ENCODE data around the gene VPS18. TPM values are rescaled to one million over a fixed set of nuclear protein-coding genes. Genes with fewer than 3 reads are reported as not detected.

VPS18 gene
- total RNA-seq, 1 experiment from 2014 or later: 20.5 TPM

DNA sequence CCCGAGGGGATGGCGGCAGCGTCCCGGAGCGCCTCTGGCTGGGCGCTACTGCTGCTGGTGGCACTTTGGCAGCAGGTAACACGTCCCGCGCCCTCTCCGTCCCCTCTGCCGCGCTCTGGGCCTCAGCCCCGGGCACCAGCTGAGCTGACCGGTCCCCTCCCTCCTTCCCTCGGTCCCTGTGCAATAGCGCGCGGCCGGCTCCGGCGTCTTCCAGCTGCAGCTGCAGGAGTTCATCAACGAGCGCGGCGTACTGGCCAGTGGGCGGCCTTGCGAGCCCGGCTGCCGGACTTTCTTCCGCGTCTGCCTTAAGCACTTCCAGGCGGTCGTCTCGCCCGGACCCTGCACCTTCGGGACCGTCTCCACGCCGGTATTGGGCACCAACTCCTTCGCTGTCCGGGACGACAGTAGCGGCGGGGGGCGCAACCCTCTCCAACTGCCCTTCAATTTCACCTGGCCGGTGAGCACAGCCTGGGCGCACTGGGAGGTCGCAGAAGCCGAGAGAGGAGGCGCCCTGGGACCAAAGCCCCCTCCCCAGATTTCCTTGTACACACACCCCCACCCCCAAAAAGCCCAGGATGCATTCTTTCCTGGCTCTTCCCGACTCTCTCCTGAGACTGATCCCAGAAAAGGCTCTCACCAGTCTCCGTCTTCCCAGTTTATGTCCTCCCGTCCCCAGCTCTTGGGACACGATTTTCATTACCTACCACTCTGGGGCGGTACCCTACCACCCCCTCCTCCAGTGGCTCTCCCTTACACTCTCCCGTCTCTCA is 35.6 kb downstream of the VPS18 start:
- DNase-seq (ENCODE audit: low read depth): no peak

DNA sequence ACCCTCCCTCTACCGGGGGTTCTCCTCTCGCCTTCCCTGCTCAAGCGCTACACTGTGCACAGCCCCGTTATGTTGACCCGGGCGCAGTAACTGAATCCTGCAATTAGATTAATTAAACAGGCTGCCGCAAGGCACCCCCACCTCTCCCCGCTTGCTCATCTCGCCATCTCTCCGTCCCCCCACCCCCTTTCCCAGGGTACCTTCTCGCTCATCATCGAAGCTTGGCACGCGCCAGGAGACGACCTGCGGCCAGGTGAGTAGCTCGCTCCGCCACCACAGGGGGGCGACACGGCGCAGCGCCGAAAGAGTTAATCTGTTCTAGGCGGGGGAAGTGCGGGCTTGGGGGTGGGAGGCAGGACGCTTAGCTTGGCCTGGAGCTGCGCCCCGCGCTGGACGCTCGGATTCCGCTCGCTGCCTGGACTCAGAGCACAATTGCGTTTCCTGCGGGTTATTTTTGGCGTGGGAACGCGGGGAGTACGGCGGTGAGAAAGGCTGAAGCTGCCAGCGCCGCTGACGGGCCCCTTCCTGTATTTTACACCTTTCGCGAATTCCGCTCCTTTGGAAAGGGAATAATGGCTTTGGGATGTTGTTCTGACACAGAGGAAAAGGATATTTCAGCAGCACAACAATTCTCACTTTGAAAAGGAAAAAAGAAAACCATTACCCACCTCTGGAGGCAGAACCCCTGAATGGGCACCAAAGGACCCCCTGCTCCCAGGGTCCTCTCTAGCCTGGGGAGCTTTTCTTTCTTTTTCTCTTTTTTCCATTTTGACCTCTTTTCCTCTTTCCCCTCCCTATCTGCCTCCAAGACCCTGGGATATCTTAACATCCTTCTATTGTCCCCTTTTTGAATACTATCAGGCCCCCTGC is 36.4 kb downstream of the VPS18 start:
- DNase-seq (ENCODE audit: low read depth): peak; percentile 30

More for the DNA sequence above, 35.6 kb downstream of the VPS18 start:
- in situ Hi-C loops (cut with HindIII; ENCODE audit: low pct_unique_long_range_greater_than_20kb, low sequenced_read_pairs): no loop called here

DNA sequence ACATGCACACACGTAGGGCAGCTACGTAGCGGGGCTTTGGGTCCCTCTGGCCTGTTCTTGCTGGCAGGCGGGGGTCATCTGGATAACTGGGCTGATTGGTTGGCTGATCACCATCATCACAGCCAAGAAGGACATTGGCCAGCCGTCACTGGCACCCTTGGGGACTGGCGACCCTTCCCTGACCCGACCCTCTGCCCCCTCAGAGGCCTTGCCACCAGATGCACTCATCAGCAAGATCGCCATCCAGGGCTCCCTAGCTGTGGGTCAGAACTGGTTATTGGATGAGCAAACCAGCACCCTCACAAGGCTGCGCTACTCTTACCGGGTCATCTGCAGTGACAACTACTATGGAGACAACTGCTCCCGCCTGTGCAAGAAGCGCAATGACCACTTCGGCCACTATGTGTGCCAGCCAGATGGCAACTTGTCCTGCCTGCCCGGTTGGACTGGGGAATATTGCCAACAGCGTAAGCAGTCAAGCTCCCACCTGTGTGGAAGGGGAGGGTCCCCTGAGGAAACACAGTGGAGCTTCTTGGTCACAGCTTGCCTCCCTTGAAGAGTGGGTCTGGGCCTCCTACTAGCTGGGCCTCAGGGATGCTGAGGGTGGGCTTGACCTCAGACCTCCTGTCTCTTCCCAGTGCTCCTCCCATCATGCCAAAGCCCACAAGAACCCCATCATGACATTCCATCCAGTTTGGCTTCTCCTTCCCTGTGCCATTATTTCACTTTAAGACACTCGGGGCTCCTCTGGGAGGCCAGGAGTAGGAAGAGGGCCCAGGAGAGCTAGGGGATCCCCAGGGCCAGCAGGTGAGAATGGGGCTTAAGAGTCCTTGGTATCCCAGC is 37.3 kb downstream of the VPS18 start:
- in situ Hi-C loops (cut with HindIII; ENCODE audit: low pct_unique_long_range_greater_than_20kb, low sequenced_read_pairs): no loop called here
- no peak for DNase-seq (ENCODE audit: low read depth)

More for the DNA sequence above, 36.4 kb downstream of the VPS18 start:
- in situ Hi-C loops (cut with HindIII; ENCODE audit: low pct_unique_long_range_greater_than_20kb, low sequenced_read_pairs): no loop called here

DNA sequence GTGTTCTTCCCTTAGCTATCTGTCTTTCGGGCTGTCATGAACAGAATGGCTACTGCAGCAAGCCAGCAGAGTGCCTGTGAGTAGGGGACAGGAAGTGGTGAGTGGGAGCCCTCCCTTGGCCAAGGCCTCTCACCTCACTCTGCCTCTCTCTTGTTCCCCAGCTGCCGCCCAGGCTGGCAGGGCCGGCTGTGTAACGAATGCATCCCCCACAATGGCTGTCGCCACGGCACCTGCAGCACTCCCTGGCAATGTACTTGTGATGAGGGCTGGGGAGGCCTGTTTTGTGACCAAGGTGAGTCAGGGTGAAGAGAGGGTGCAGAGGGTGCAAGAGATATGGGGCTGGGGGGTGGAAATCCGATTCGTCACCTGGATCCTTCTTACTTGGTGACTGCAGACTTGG is 37.9 kb downstream of the VPS18 start:
- in situ Hi-C loops (cut with HindIII; ENCODE audit: low pct_unique_long_range_greater_than_20kb, low sequenced_read_pairs): no loop called here
- DNase-seq (ENCODE audit: low read depth): no peak

DNA sequence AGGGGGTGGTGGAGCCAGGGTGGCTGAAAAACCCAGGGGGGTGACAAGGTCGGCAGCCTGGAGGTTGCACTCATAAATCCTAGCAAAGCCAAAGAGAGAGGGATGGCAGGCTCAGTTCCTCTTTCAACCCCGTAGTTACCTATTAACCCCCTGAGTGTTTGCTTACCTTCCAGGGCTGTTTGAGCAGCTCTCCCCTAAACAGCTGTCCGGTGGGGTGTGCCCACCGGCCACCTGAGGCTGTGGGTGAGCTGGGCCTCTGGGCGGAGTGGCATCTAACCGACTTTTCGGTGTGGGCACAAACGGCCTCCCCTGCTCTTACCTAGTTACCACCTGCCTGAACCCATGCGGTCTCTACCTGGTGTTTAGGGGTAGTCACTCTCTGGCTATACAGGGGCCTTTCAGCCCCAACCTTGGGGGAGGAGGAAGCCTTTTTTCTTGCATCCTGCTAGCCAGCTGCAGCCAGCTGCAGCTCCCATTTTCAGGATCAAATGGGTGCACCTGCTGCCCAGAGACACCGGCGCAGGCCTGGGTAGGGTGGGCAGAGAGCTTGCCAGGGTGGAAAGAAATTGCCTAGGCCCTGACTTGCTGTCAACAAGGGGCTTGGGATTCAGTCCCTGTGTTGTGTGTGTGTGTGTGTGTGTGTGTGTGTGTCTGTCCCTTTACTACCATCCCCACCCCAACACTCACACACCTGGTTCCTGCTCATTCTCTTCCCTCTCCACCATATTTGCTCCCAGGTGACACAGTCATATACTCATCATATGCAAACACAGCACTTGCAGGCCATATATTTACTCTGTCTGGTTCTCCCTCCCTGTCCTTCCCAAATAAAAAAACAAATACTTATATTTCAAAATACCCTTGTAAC is 38.6 kb downstream of the VPS18 start:
- no peak for DNase-seq (ENCODE audit: low read depth)
- in situ Hi-C loops (cut with HindIII; ENCODE audit: low pct_unique_long_range_greater_than_20kb, low sequenced_read_pairs): no loop called here

DNA sequence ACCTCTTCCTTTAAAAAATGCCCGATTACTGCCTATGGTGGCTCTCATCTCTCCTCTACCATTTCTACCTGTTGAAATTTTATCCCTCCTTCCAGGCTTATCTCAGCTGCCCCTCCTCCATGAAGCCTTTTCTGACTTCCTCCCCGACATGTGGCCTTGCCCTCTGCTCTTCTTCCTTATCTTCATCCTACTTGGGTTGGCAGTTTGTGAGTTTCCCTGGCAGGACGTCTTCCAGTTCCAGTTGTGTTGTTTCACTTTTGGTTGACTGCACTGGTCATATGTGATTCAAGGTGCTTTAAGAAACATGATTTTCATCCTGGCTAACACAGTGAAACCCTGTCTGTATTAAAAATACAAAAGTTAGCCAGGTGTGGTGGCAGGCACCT is 39.3 kb downstream of the VPS18 start:
- no peak for DNase-seq (ENCODE audit: low read depth)
- in situ Hi-C loops (cut with HindIII; ENCODE audit: low pct_unique_long_range_greater_than_20kb, low sequenced_read_pairs): no loop called here

DNA sequence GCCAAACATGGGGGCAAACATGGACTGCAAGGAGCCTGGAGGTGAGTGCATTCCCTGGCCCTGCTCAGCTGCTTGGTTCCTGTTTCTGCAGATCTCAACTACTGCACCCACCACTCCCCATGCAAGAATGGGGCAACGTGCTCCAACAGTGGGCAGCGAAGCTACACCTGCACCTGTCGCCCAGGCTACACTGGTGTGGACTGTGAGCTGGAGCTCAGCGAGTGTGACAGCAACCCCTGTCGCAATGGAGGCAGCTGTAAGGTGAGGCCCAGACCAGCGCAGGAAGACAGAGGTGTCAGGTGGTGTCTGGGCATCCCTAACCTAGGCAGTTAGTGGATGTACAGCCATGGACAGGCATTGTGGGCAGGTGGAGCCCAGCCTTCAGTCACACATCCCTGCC is 40.2 kb downstream of the VPS18 start:
- in situ Hi-C loops (cut with HindIII; ENCODE audit: low pct_unique_long_range_greater_than_20kb, low sequenced_read_pairs): no loop called here

DNA sequence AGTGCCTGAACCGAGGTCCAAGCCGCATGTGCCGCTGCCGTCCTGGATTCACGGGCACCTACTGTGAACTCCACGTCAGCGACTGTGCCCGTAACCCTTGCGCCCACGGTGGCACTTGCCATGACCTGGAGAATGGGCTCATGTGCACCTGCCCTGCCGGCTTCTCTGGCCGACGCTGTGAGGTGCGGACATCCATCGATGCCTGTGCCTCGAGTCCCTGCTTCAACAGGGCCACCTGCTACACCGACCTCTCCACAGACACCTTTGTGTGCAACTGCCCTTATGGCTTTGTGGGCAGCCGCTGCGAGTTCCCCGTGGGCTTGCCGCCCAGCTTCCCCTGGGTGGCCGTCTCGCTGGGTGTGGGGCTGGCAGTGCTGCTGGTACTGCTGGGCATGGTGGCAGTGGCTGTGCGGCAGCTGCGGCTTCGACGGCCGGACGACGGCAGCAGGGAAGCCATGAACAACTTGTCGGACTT is 42.0 kb downstream of the VPS18 start:
- in situ Hi-C loops (cut with HindIII; ENCODE audit: low pct_unique_long_range_greater_than_20kb, low sequenced_read_pairs): no loop called here
- DNase-seq (ENCODE audit: low read depth): no peak

More for the DNA sequence above, 40.2 kb downstream of the VPS18 start:
- DNase-seq (ENCODE audit: low read depth): no peak

DNA sequence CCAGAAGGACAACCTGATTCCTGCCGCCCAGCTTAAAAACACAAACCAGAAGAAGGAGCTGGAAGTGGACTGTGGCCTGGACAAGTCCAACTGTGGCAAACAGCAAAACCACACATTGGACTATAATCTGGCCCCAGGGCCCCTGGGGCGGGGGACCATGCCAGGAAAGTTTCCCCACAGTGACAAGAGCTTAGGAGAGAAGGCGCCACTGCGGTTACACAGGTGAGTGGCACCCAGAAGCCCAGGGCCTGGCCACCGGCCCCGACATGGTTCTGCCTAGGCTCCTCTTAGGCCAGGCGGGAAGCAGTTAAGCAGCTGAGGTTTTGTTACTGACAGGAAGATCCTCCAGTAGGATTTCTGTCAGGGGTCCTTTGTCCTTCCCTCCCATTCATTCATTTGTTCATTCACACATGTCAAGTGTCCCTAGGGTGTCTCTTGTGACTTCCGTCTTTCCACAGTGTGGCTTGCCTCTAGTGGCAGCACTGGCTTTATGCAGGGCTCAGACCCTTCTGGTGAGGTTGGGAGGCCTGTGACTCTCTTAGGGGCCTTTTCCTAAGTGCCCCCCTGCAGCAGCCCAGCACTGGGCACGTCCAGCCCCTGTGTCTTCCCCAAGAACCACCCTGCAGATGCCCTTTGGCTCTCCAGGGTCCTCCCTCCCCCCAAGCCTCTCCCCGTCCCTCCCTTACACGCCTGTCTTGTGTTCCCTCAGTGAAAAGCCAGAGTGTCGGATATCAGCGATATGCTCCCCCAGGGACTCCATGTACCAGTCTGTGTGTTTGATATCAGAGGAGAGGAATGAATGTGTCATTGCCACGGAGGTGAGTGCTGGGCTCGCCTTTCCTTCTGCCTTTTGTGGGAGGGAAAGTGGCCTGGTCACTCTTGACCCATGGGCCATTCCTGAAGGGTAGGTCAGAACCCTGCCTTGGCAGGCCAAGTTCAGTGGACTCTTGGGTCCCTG is 42.7 kb downstream of the VPS18 start:
- DNase-seq (ENCODE audit: low read depth): no peak
- in situ Hi-C loops (cut with HindIII; ENCODE audit: low pct_unique_long_range_greater_than_20kb, low sequenced_read_pairs): no loop called here

DNA sequence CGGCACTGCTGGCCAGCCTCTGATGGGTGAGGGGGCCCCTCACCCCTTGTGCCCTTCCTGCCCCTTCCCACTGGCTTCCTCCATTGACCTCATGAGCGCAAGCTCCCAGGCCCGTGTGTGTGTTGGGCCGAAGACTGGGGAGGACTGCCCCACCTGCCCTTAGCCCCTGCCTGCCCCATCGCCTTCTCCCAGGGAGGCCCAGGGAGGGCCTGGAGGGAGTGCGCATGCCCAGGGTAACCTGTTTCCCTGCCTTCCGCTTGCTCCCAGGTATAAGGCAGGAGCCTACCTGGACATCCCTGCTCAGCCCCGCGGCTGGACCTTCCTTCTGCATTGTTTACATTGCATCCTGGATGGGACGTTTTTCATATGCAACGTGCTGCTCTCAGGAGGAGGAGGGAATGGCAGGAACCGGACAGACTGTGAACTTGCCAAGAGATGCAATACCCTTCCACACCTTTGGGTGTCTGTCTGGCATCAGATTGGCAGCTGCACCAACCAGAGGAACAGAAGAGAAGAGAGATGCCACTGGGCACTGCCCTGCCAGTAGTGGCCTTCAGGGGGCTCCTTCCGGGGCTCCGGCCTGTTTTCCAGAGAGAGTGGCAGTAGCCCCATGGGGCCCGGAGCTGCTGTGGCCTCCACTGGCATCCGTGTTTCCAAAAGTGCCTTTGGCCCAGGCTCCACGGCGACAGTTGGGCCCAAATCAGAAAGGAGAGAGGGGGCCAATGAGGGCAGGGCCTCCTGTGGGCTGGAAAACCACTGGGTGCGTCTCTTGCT is 43.7 kb downstream of the VPS18 start:
- DNase-seq (ENCODE audit: low read depth): peak; percentile 55
- in situ Hi-C loops (cut with HindIII; ENCODE audit: low pct_unique_long_range_greater_than_20kb, low sequenced_read_pairs): no loop called here

DNA sequence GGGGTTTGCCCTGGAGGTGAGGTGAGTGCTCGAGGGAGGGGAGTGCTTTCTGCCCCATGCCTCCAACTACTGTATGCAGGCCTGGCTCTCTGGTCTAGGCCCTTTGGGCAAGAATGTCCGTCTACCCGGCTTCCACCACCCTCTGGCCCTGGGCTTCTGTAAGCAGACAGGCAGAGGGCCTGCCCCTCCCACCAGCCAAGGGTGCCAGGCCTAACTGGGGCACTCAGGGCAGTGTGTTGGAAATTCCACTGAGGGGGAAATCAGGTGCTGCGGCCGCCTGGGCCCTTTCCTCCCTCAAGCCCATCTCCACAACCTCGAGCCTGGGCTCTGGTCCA is 44.3 kb downstream of the VPS18 start:
- no peak for DNase-seq (ENCODE audit: low read depth)
- in situ Hi-C loops (cut with HindIII; ENCODE audit: low pct_unique_long_range_greater_than_20kb, low sequenced_read_pairs): no loop called here

DNA sequence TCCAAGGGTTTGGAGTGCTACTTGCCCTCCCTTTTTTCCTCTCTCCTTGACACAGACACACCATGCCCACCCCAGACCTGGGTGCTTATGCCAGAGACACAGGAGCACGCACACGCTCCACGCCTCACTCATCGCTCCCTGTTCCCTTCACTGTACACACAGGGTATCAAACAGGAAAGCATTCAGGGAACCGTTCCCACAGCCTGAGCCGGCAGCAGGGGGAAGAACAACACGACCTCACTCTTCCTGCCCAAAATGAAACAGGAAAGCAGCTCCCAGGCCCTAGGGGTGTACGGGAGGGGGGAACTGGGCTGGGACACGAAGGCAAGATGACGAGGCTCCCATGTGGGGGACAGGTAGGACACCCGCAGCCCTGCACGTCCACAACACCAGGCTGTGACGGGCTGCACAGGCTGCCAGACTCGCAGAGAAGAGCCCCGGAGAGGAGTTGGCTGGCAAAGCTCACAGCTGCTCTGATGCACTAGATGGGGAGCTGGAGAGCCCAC is 46.1 kb downstream of the VPS18 start:
- in situ Hi-C loops (cut with HindIII; ENCODE audit: low pct_unique_long_range_greater_than_20kb, low sequenced_read_pairs): no loop called here

DNA sequence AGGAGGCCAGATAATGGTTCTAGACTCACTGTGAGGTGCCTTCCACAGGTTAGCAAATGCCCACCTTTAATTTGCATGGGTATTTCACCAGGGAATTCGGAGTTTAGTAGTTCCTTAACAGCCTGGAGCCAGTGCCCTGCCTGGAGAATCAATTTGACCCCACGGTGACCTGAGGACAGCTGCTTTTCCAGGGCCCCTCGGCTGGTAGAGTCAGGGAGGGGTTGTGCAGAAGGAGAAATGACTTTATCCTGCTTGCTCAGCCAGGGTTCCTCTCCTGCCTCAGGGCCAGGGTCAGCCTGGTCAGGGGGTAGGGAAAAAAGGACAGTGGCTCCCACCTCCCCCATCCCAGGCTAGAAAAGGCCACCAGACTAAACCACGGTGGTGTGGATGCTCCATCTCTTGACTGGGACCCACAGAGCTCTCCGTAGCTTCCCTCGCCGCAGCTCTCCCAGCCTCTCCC is 46.8 kb downstream of the VPS18 start:
- DNase-seq (ENCODE audit: low read depth): no peak
- in situ Hi-C loops (cut with HindIII; ENCODE audit: low pct_unique_long_range_greater_than_20kb, low sequenced_read_pairs): no loop called here

More for the DNA sequence above, 46.1 kb downstream of the VPS18 start:
- DNase-seq (ENCODE audit: low read depth): no peak

DNA sequence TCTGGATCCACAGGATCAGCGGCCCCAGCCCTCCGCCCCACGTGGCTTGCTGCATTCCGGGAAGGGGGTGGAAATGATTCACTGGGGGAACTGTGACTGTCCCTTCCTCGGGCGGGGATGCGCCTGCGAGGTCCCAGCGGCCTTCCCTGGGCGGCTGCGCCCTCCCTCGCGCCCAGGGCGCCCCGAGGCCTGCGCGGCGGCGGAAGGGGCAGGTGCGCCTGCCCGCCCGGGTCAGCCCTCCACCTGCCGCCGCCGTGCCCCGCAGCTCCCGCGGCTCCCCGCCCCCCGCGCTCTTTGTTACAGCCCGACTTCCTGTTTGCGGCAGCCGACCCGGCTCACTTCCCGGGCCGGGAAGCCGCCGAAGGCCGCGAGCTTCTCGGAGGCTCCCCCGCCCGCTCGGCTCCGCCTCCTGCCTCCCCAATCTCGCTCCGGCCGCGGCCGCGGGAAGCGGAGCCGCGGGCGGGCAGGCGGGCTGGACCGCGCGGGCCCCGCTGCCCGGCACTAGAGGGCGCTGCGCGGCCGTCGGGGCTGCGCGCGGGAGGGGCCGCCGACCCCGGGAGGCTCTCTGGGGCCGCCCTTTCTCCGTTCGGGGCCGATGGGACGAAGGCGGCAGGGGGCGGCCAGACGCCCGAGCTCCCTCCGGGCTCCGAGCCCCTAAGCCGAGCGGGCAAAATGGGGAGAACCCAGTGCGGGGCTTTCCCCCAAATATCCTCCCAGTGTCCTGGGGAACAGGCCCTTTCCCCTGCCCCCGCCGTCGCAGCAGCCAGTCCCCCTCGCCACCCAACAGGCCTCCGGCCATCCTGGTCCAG is 47.5 kb downstream of the VPS18 start:
- DNase-seq (ENCODE audit: low read depth): peak; percentile 74
- in situ Hi-C loops (cut with HindIII; ENCODE audit: low pct_unique_long_range_greater_than_20kb, low sequenced_read_pairs): no loop called here

DNA sequence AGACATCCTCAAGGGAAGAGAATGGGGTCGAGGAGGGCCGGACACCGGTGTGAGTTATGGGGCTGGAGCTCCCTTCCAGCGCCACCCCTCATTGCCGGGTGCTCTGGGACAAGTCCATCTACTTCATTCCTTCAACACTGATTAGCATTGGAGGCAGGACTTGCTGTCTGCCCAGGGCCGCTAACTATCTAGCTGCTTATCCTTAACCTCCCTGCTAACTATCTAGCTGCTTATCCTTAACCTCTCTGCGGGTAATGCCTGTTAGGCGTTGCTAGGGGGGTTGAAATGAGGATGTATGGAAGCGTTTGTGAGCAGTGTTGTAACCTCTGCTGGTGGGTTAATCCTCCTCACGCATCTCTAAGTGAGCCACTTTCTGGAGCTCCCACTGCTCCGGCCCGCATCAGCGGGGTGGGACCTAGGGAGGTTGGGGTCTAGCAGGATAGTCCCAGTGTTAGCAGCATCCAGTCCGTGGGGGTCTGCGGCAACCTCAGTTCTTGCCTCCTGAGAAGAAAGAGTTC is 48.1 kb downstream of the VPS18 start:
- in situ Hi-C loops (cut with HindIII; ENCODE audit: low pct_unique_long_range_greater_than_20kb, low sequenced_read_pairs): no loop called here
- no peak for DNase-seq (ENCODE audit: low read depth)
